Fibroblast of the aortic adventitia (primary cell): ENCODE data around the gene MRFAP1L1. TPM values are rescaled to one million over a fixed set of nuclear protein-coding genes. Genes with fewer than 3 reads are reported as not detected.
"Not testable (repeated sequence)": the region's sequence is repeated elsewhere in the genome, so short reads cannot be mapped to it uniquely, and the experiment has no call there.

Experiments used
- DNase-seq: peaks from one replicate; pipeline ENCODE4 v3.0.0-alpha.2; 2010; ENCODE audit warnings: low read depth
- H3K4me3 ChIP-seq: 2 replicates; pipeline ENCODE4 v1.5.1; 2011; ENCODE audit warnings: low read depth, mild to moderate bottlenecking, control low read depth, low read length, moderate library complexity
- total RNA-seq: library from RNA; depleted of rRNA; stranded (reverse); fragments of >200 nt; gene quantifications from 2 replicates; pipeline ENCODE4 v1.2.3, GENCODE V29; 2012; ENCODE audit warnings: low replicate concordance
- TF ChIP-seq, protein P1 (sequence below): IDR thresholded peaks from 2 replicates; pipeline ENCODE4 v1.5.1; 2011; ENCODE audit warnings: mild to moderate bottlenecking, low read length, control low read depth, inconsistent platforms; ENCODE audit not compliant: insufficient read depth

Gene MRFAP1L1
- total RNA-seq, 1 donor = 48.8 TPM

DNA sequence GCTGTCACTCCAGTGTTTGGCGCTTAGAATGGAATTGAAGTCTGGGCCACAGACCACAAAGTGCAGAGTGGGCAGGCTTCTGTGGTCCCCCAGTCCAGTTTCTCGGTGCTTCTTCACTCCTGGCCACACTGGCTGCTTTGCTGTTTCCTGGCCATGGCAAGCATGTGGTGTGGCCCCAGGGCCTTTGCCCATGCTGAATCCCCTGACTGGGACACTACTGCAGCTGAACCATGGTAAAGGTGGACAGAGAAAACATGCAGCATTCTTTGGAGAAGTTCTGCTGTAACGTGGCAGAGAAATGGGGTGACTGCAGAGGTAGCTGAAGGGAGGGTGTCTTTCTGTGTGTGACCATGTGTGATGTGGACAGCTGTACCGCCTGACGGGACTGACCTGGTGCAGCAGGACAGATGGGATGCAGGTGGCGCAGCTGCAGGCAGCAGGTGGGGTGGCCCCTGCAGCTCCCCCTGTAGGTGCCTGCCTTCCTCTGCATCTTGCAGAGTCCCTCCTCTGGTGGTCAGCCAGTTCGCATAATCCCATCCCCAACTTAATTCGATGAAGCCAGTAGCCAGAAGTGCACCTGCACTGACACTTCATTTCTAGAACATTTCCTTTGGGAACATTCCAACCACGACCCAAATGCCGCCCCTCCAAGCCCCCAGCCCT, 29.2 kb downstream of the MRFAP1L1 start:
- no peak overlapping the region for H3K4me3 ChIP-seq
- TF ChIP-seq, protein P1, sequence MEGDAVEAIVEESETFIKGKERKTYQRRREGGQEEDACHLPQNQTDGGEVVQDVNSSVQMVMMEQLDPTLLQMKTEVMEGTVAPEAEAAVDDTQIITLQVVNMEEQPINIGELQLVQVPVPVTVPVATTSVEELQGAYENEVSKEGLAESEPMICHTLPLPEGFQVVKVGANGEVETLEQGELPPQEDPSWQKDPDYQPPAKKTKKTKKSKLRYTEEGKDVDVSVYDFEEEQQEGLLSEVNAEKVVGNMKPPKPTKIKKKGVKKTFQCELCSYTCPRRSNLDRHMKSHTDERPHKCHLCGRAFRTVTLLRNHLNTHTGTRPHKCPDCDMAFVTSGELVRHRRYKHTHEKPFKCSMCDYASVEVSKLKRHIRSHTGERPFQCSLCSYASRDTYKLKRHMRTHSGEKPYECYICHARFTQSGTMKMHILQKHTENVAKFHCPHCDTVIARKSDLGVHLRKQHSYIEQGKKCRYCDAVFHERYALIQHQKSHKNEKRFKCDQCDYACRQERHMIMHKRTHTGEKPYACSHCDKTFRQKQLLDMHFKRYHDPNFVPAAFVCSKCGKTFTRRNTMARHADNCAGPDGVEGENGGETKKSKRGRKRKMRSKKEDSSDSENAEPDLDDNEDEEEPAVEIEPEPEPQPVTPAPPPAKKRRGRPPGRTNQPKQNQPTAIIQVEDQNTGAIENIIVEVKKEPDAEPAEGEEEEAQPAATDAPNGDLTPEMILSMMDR = no peak
- DNase-seq = no peak

DNA sequence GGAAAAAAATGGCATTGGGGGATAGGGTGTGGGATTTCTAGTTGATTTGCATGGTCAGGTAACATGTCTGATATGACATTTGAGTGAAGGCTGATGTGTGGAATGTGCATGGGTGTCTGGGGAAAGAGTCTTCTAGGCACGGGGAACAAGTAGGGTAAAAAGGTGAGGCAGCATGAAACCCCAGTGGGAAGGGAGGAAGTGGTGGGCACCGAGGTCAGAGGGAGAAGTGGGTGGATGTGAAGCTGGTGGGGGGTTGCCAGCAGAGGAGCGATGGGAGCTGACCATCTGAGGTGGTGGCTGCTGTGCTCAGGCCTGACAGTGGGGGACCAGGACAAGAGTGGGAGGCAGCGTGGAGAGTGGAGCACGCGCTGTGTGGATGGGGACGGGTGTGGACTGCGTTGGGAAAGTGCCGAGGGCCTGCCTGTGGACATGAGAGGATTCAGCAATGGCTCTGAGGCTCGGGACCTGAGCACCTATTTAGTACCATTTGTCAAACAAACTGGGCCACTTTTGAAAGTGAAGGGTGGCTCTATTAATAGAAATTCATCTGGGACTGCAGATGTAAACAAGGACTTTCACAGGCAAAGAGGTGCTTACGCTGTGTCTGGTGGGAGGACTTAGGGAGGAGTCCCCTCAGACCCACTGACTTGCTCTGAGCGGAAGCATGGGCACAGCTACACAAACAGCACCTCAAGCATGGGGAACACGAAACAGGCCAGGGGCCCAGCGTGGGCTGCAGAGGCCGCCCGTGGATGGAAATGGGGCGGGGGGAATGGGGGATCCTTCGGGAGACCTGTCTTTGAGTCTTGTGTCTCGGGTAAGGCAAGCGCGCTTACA, 32.7 kb downstream of the MRFAP1L1 start:
- peak overlapping the region; percentile 28 for H3K4me3 ChIP-seq
- DNase-seq = no peak
- TF ChIP-seq, protein P1 = no peak

DNA sequence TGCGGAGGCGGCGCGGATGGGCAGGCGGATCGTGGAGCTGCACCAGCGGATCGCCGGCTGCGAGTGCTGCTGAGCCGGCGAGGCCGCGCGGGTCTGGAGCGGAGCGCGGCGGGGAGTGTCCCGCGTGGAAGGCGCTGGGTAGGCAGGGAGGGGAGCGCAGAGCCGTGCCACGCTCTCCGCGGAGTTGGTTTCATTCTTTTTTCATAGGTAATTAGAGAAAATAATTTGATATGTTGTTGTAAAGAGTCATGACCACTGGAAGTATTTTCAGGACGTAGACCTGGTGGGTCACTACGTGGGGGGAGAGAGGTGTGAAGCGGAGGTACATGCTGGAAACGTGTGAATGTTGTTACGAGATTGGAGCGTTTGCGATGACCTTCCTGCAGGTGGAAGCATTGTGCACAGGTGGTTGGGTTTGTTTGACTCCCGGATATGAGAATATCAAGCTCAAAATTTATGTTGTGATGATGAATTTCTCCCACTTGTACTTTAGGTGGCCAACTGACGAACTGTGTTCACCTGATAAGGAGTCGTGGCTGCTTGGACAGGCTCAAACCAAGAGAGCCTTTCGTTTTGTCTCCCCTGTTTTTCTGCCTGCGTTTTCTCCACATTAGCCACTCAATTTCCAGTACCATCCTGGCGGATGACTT, 35.0 kb downstream of the MRFAP1L1 start:
- no peak for DNase-seq
- TF ChIP-seq, protein P1 = peak; percentile 30

GRCh38 chr4:6673660-6674499, 35.8 kb downstream of the MRFAP1L1 start:
- H3K4me3 ChIP-seq = peak overlapping the region; percentile 78
- DNase-seq = peak; percentile 95
- TF ChIP-seq, protein P1 = no peak

More for the DNA sequence above, 35.0 kb downstream of the MRFAP1L1 start:
- H3K4me3 ChIP-seq = peak overlapping the region; percentile 78

GRCh38 chr4:6673191-6673659, 36.4 kb downstream of the MRFAP1L1 start:
- peak; percentile 42 for DNase-seq
- peak overlapping the region; percentile 78 for H3K4me3 ChIP-seq

GRCh38 chr4:6672541-6673190, 37.0 kb downstream of the MRFAP1L1 start:
- DNase-seq, H3K4me3 ChIP-seq: not testable (repeated sequence)

- TF ChIP-seq, protein P1 = no peak
- DNase-seq = no peak
- H3K4me3 ChIP-seq = no peak overlapping the region
These were observed 37.5 kb downstream of the MRFAP1L1 start for GRCh38 chr4:6672131-6672530.
